Activated CD8-positive, alpha-beta memory T cell treated with anti-CD3 and anti-CD28 coated beads, Interleukin-2, amount 50 U/mL, for 1 hour (primary cell): ENCODE results near the gene SKAP1.
"Not testable (repeated sequence)": the region's sequence is repeated elsewhere in the genome, so short reads cannot be mapped to it uniquely, and the experiment has no call there.

ENCODE experiments used
- DNase-seq: peaks from one replicate; pipeline ENCODE4 v3.0.0-alpha.2; 2020; ENCODE audit errors: extremely low read depth

Gene SKAP1

GRCh38 chr17:48285614-48286013, 144.4 kb downstream of the SKAP1 start:
- no peak for DNase-seq

DNA sequence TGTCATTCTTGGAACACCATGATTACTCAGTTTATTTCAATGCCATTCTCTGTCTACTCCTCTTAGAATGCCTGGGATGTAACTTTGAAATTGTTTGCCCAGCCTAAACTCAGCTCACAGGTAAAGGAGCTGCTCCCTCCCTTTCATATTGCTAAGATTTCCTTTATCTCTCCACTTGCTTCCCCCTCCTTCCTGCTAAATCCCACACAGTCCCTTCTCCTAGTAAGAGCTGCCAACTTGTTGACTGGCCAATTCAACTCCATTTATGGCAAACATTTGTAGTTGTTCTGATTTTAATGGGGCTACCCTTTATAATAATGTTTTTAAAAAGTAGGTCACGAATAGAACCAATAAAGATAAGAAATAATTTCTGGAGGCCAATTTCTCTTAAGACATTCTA, 146.1 kb downstream of the SKAP1 start:
- no peak for DNase-seq

- no peak for DNase-seq
These were observed 146.6 kb downstream of the SKAP1 start for GRCh38 chr17:48283411-48283810.

DNA sequence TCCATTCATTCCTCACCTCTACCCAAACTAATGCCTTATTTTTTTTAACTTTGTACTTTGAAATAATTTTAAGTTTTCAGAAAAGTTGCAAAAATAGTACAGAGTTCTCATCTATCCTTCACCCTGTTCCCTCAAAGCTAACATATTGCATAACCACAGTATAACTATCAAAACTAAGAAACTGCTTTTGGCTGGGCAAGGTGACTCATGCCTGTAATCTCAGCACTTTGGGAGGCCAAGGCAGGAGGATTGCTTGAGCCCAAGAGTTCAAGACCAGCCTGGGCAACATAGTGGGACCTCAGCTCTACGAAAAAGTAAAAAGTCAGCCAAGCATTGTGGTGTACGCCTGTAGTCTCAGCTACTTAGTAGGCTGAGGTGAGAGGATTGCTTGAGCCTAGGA, 147.7 kb downstream of the SKAP1 start:
- no peak for DNase-seq

- DNase-seq: no peak
These were observed 151.1 kb downstream of the SKAP1 start for GRCh38 chr17:48278760-48279491.

- no peak for DNase-seq
These were observed 153.2 kb downstream of the SKAP1 start for GRCh38 chr17:48276776-48277175.

- no peak for DNase-seq
These were observed 159.1 kb downstream of the SKAP1 start for GRCh38 chr17:48270899-48271298.

GRCh38 chr17:48269209-48269608, 160.8 kb downstream of the SKAP1 start:
- DNase-seq: no peak

- no peak for DNase-seq
These were observed 166.3 kb downstream of the SKAP1 start for GRCh38 chr17:48263731-48264035.

DNA sequence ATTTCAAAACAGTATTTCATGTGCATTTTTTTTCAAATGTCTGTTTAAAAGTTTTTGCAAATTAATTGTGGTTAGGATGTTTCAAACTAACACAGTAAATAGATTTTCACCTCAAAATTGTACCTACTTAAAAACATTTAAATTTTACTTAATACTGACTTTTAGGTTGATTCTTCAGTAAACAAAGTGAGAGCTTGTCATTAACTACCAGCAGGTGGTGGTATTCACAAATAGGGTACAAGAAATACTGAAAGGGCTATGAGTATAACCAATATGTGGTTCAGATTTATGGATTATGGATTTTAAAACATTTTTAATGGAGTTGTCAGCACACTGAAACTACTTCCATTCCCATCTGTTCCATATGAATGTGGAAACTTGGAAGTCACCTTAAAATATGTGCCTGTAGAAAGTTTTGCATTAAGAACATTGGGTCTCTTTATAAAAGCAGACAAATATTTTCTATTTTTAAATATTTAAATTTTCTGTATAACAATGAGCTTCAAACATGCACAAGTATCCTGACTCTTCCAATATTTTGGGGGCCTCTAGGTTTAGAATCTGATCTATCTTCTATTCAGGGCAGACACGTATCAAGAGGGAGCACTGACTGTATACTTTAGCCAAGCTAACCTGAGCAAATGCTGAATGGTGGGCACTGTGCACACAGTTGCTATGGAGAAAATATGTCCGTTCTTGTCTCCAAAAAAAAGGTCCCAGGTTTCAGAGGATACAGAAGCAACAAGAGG, 166.9 kb downstream of the SKAP1 start:
- no peak for DNase-seq

DNA sequence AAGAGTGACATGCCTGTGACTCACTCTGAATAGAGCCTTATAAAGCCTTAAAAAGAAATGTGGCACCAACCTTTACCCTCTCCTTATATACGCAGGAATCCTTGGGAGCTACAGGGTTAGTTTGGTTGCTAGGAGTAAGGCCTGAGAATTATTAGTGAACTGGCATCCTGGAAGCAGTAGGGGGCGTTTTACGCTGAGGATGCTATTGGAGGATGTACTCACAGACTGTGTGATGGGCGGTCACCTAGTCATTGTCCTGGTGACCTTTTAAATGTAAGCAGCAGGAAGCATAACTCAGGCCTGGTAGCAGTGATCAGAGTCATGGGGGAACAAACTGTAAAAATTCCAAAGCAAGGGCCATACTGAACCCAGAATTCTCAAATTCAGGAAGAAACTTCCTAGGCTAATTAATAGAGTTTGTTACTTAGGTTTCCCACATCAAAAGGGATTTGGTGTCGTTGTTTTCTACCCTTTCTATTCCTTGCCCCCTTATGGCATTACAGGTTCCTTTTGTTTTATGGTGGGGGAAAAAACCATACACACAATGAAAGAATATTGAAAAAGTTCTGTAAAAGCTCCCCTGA, 168.6 kb downstream of the SKAP1 start:
- no peak for DNase-seq

GRCh38 chr17:48259694-48260291, 170.2 kb downstream of the SKAP1 start:
- DNase-seq: no peak

DNA sequence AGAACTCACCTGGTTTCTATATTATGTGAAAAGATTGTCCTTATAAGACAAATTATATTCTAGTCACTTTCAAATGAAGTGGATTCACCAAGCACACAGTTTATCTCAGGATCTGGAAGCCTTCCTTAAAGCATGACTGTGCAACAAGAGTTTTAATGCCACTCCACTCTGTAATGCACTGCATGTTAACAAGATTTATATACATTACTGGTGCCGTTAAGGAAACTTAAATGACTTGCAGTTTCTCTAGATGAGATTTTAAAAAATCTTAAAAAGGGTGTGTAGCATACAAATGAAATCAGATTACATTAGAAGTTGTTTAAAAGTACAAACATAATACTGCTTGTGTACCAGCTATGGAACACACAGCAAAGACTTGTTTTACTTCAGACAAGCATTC, 171.7 kb downstream of the SKAP1 start:
- no peak for DNase-seq

GRCh38 chr17:48255759-48256158, 174.3 kb downstream of the SKAP1 start:
- no peak for DNase-seq

GRCh38 chr17:48254896-48255295, 175.1 kb downstream of the SKAP1 start:
- no peak for DNase-seq

GRCh38 chr17:48253975-48254374, 176.0 kb downstream of the SKAP1 start:
- DNase-seq: no peak

- DNase-seq: no peak
These were observed 178.1 kb downstream of the SKAP1 start for GRCh38 chr17:48251950-48252349.

GRCh38 chr17:48250949-48251348, 179.1 kb downstream of the SKAP1 start:
- DNase-seq: no peak

DNA sequence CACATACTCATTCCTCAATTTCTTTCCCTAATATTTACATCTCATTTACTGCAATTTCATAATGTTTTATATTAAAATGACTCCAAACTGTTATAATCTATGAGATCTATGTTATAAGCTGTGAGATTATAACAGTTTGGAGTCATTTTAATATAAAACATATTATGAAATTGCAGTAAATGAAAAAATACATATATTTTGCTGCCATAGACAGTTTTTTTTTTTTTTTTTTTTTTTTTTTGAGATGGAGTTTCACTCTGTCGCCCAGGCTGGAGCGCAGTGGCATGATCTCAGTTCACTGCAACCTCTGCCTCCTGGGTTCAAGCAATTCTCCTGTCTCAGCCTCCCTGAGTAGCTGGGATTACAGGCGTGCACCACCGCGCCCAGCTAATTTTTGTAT, 180.0 kb downstream of the SKAP1 start:
- not testable (repeated sequence) for DNase-seq

DNA sequence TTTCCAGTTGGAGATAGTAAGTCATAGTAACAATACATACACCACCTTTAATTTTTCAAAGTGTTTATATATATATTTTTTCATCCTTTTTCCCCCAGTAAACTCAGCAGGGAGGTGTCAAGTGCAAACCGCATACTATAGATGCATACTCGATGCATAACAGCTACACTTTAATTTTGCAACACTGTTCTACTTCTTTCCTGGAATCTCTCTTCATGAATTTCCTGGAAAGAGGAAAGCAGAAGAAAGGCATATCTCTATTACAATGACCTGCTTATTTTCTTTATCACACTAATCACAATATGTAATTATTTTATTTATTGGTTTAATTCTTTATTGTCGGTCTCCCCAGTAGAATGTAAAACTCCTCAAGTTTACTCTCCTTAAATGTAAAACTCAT, 182.4 kb downstream of the SKAP1 start:
- no peak for DNase-seq

- no peak for DNase-seq
These were observed 183.0 kb downstream of the SKAP1 start for GRCh38 chr17:48247038-48247437.

- DNase-seq: no peak
These were observed 183.4 kb downstream of the SKAP1 start for GRCh38 chr17:48246612-48247011.
